Left ventricle myocardium superior (tissue), 1 donor: ENCODE measurements around the gene LTA. TPM values are rescaled to one million over a fixed set of nuclear protein-coding genes. Genes with fewer than 3 reads are reported as not detected.
"Not testable (repeated sequence)": the region's sequence is repeated elsewhere in the genome, so short reads cannot be mapped to it uniquely, and the experiment has no call there.

Experiments
- ATAC-seq: fragments of 200-7000 bp; cut with Tn5 transposase; one replicate; pipeline ENCODE4 v1.9.1; 2020; ENCODE audit warnings: mild to moderate bottlenecking, moderate library complexity
- DNase-seq: peaks from one replicate; pipeline ENCODE4 v3.0.0-alpha.2; 2020
- intact Hi-C: fragments of 100-400 bp; cut with micrococcal nuclease; formaldehyde crosslinking; loops from one replicate; pipeline ENCODE4 v1.11.0; 2022
- total RNA-seq: library from RNA; stranded (reverse); fragmentation: NEBNext Ultra II Directional; extraction: Animal tissue kit (Norgen Biotek cat#: 25700); gene quantifications from one replicate; pipeline ENCODE4 v1.2.1, GENCODE V29; 2021
- donor health status: DM: no; HTN: yes; CAD: no; lungs with severe emphysema.

Gene LTA
- total RNA-seq, 1 donor from 2014 or later: not detected

DNA sequence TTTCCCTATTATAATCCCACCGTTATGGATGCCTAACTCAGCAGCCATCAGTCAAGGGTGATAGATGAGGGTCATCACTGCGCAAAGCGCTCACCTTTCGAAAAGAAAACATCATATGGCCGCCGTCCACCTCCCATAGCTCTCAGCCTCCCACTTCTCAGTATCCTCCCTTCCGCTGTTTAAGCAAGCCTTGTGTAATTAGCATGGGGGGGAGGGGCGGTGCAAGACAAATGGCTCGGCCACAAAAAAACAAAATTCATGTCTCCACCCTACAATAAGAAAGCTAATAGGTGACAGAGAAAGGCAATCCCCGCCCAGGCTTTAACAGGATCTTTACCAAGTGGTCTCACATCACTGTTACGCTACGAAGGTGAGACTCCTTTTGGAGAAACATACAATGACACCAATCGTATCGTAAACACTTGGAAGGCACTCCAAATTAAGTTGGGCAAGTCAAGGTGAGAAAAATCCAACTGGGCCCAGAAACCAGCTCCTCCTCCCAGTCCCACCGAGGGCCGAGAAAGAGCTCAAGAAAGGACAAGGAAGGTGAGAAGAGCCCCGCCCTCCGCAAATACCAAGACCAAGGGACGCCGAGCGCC is 30.9 kb upstream of the LTA start:
- ATAC-seq: peak; percentile 22
- intact Hi-C loops: no loop called here

DNA sequence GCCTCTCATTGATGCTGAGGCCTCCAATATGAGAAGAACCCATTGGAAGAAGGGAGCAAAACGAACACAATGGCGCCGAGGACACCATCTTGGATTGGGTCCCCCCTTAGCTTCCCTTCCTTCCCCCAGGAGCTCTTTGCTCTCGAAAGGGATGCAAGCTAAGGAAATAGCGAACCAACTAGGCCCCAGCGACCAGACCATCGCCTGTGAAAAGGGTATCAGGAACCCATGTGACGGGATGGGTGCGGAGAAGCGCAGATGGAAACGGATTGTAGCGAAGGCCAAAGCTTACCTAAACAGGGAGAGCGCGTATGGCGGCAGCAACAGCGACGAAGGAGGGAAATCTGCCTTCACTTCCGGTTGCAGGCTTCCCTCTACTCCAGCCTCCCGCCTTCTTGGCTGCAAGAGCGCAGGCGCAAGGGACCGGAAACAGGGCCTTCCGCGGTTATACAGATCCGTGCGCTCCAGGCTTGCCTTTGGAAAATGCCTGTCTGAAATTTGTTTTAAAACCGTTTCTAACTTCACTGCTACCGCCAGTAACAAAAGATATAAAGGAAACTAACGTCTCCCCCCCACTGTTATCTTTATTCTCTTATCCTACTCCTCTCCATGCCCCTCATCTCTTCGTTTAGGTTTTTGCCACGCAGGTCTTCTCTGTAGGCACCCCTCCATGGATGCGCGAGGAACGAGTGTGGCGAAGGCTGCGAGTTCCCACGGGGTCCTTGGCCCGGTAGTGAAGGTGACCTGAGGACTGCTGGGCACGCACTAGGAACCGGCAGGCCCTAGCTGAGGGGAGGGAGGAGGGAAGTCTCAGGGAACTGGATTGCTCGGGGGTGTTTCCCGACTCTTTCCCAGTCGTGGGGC is 30.2 kb upstream of the LTA start, which contains the start of gene DDX39B:
Gene DDX39B (minus strand): TSS at position 346 of the 864 bp plus-strand sequence. CDS start 1,471 bp downstream, outside the sequence.
- peak; percentile 96 for DNase-seq
- intact Hi-C loops: no loop called here
- peak; percentile 94 for ATAC-seq

More for the DNA sequence above, 30.9 kb upstream of the LTA start:
- no peak for DNase-seq

DNA sequence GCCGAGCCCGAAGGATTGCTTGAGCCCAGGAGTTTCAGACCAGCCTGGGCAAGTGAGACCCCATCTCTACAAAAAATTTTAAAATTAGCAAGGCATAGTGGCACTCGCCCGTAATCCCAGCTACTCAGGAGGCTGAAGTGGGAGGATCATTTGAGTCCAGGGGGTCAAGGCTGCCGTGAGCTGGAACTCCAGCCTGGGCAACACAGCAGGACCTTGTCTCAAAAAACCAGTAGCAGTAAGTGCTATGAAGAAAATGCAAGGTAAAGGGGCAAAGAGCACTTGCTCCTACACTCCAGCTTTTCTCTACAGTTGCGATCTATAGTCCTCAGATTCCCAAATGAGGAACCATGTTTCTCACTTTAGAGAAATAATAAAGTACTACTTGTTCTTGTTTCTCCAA is 28.4 kb upstream of the LTA start:
- intact Hi-C loops: no loop called here
- no peak for ATAC-seq
- DNase-seq: no peak

DNA sequence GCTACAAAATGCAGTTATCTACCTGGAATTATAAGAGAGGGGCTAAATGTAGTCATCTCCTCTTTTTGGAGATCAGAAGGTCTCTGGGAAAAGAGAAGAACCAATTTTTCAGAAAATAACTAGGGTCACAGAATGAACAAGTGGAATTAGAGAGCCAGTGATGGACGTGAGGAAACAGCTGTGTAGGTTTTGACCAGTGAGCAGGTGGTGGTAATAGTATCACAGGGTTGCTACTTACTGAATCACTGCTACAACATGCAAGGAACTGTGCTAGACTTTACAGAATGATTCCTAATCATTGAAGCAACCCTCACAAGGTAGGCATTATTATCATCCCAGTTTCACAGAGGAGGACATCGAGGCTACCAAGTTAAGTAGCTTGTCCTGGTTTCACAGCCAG is 27.4 kb upstream of the LTA start:
- intact Hi-C loops: no loop called here
- ATAC-seq (no peak), DNase-seq (no peak)

DNA sequence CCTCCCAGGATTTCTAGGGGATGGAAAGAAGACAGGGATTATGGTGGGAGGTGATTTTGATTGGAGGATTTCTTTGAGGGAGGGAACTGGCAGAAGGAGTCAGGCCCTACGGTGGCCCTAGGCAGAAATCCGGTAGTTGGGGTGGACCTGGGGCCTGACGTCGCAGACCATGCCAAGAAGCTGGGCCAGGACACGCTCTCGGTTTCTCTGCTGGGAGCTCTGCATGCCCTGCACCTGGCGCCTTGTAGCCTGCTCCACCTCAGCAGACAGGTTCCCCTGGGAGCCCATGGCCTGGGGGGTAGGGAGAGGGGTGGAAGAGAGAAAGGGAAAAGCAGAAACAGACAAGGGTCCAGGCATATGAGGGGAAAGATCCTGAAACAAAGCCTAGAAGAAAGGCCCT is 26.8 kb upstream of the LTA start:
- intact Hi-C loops: no loop called here
- no peak for DNase-seq
- ATAC-seq: no peak

DNA sequence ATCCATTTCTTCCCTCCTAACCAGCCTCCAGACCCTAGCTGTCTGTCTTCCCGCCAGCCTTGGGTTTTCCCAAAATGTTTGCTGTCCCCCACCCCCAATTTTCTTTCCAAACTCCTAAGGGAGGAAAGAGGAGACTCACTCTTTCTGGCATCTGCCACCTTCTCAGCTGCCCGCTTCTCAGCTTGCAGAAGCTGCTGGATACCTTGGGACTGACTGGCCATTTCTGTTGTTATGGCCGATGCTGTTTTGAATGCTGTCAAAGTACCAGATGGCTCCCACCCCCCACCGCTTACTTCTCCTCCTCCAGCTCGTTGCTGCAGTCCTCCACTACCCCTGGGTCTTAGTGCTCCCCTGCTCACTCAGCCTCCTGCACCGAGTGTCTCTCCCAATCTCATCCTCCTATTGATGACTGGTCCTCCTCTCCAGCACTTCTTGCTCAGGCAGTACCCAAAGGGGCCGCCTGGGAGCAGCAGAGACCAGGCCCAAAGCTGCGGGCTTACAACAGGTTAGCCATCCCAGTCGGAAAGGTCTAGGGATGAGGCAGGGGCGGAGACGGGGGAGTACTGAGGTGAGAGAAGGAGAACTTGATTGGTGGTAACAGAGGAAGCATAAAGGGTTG is 25.6 kb upstream of the LTA start, which contains the start of gene ATP6V1G2:
Gene ATP6V1G2 (minus strand): TSS at position 270 of the 619 bp plus-strand sequence. CDS start 49 bp downstream, at position 221.
- ATAC-seq (peak; percentile 79), DNase-seq (peak; percentile 91)
- intact Hi-C loops: loop anchor here (2.0 kb wide), 1 partner anchor 52 kb away; no protein-coding TSS in a partner anchor

DNA sequence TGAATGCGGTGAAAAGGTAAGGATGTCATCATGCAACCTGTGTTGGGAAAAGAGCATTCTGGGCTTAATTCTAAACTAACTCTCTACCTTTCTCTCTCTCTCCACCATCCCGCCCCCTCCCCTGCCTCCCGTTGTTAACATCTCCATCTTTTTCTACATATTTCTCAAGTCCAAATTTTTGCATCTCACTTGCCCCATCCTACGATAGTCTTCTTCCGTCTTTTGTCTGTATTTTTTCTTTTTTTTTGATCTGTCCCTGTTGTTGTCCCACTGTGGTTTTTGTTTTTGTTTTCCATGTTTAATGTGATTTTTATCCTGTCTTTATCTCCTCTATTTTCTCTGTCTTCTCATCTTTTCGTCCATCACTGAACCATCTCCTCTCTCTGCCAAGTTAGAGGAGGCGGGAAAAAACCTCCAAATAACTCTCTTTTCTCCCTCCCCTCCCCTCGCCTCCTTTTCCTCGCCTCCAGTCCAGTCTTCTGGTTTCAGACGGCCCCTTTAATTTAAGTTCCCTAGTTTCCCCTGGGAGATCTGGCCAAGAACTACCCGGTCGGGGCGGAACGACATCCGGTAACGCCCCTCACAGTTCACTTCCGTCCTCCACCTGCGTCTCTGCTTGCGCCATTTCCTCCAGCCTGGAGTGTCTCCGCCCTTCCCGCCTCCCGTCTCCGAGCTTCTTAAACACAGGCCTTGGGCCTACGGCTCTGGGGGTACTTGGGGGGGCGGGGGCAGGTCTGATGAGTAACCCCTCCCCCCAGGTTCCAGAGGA is 24.9 kb upstream of the LTA start, which contains the start of gene NFKBIL1:
Gene NFKBIL1 (plus strand): TSS at position 651 of the 769 bp plus-strand sequence. CDS start 87 bp downstream, at position 738.
- peak; percentile 97 for ATAC-seq

DNA sequence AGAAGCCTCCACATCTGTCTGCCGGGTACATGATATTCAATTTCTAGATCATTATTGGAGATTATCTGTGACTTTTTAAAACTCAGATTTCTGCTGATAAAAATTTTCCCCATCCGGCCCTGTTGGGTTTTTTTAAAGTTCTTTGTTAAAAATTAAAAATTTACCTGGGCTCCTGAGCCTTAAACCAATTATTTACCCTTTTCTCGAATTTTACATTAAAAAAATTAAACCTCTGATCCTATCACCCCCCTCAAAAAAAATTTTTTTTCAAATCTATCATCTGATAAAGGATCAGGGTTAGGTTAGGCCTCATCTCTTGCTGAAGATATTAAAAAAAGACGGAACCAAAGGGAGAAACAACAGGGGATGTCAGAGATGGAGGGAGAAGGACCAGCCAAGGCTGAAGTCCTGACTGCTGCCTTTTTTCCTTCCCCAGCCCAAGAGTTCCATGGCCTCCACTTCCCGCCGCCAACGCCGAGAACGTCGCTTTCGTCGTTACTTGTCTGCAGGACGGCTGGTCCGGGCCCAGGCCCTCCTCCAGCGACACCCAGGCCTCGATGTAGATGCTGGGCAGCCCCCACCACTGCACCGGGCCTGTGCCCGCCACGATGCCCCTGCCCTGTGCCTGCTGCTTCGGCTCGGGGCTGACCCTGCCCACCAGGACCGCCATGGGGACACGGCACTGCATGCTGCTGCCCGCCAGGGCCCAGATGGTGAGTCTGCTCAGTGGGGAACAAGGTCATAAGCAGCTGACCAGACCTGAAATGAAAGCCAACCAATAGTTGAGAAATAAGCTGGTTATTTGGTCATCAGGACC is 24.2 kb upstream of the LTA start:
- intact Hi-C loops: loop anchor here (2.0 kb wide), 1 partner anchor 51 kb away; no protein-coding TSS in a partner anchor
- no peak for ATAC-seq
- DNase-seq: no peak

More for the DNA sequence above, 24.9 kb upstream of the LTA start, which contains the start of gene NFKBIL1:
- intact Hi-C loops: loop anchor here (2.0 kb wide), 1 partner anchor 52 kb away; no protein-coding TSS in a partner anchor
- peak; percentile 95 for DNase-seq

DNA sequence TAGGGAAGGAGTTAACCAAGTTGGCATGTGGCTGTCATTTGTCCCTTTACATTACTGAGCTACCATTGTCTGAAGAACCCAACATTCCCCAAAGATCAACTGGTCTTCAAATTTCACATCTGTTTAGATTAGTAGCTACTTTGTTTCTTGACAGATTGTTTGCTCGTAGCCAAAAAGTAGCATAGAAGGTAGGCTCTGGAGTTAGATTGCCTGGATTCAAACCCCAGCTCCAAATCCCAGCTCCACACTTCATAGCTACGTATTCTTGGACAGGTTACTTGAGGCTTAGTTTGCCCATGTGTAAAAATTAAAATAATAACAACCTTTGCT is 23.6 kb upstream of the LTA start:
- intact Hi-C loops: no loop called here
- DNase-seq (no peak), ATAC-seq (no peak)

DNA sequence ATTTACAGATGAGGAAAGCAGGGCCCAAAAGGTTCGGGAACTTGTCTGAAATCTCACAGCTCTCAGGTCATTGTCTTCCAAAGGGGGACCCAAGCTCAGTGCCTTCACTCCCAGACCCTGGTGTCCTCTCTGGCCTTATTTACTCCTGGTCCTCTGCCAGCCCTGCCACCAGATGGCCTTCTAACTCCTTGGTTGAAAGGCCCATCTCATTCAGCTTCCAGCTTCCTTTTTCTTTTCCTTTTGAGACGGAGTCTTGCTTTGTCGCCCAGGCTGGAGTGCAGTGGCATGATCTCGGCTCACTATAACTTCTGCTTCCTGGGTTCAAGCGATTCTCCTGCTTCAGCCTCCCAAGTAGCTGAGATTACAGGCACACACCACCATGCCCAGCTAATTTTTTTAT is 20.7 kb upstream of the LTA start:
- ATAC-seq, intact Hi-C loops: not testable (repeated sequence)
- peak; percentile 62 for DNase-seq

DNA sequence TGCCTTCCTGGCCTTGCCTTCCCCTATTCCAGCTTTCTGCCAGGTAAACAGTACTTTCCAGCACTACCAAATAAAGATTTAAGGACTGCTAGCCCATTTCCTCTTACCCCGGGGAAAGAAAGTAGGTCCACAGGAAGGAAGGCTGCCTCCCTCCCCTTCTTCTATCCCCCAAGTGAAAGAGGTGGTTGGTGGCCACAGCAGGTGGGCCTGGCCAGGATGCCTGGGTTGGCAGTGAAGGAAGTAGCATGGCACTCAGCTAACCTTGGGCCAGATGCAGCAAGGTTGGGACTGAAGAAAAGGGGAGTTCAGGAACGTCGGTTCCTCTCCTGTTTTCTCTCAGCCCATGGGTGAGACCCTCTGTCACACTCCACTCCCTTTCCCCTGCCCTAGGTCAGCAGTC is 15.8 kb upstream of the LTA start:
- DNase-seq: no peak

DNA sequence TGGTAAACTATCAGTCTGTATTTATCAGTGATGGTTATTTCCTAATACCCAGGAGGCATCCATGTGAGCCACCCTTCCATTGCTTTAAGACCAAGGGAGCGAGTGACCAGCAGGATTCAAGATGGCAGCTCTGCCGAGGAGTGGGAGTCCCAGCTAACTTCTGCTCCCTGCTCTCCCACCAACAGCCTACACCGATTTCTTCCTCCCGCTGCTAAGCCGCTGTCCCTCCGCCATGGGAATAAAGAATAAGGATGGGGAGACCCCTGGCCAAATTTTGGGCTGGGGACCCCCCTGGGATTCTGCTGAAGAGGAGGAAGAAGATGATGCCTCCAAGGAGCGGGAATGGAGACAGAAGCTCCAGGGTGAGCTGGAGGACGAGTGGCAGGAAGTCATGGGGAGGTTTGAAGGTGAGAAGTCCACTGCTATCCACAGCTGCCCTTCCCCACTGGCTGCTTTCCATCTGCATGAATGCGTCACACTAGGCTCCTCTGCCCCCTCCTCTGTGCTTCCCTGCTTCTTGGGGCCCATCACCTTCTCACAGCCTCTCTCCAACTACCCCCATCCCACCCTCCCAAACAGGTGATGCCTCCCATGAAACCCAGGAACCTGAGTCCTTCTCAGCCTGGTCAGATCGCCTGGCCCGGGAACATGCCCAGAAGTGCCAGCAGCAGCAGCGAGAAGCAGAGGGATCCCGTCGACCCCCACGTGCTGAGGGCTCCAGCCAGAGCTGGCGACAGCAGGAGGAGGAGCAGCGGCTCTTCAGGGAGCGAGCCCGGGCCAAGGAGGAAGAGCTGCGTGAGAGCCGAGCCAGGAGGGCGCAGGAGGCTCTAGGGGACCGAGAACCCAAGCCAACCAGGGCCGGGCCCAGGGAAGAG is 14.4 kb upstream of the LTA start:
- DNase-seq (no peak), ATAC-seq (no peak)
- intact Hi-C loops: no loop called here

More for the DNA sequence above, 15.8 kb upstream of the LTA start:
- ATAC-seq: no peak
- intact Hi-C loops: no loop called here

DNA sequence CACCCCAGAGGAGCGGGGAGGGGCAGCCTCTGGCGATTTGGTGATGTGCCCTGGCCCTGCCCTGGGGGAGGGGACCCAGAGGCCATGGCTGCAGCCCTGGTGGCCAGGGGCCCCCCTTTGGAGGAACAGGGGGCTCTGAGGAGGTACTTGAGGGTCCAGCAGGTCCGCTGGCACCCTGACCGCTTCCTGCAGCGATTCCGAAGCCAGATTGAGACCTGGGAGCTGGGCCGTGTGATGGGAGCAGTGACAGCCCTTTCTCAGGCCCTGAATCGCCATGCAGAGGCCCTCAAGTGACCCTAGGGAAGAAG is 13.8 kb upstream of the LTA start:
- intact Hi-C loops: no loop called here

DNA sequence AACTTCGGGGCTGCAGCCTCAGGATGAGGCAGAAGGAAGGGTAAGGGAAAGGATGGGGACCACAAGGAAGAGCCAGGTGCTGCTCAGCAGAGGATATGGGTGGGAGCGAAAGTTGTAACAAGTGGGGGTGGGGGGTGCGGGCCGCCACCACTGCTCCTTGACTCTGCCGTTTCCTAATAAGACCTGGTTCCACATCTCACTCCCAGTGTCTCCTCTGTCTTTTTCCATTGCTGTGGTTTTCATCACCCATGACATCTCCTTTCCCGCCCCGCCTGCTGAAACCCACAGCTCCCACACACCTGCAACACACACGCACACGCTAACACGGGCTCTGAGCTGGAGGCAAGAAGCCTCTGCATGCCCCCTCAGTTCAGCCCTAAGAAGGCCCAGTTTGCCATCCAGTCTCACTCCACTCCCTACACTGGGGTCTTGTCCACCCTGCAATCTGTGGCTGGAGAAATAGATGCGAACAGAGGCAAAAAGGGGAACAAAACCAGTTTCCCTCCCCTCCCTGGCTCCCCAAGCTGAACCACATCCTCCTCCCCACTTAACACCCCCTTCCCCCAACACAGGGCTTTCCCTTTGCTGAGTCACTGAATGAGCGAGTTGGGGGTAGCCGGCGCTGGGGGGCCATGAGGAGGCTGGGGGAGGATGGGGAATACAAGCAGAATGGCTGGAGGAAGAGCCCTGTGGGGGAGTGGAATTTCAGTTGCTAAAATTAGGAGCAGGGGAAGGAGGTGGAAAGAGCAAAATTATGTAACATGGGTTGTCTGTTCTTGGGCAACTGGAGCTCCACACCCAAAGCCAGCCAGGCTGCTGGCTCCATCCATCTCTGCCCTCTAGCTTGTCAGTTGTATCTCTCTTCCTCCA is 13.2 kb upstream of the LTA start:
- DNase-seq (peak; percentile 44), ATAC-seq (peak; percentile 61)
- intact Hi-C loops: no loop called here

More for the DNA sequence above, 13.8 kb upstream of the LTA start:
- DNase-seq: no peak
- ATAC-seq: no peak

DNA sequence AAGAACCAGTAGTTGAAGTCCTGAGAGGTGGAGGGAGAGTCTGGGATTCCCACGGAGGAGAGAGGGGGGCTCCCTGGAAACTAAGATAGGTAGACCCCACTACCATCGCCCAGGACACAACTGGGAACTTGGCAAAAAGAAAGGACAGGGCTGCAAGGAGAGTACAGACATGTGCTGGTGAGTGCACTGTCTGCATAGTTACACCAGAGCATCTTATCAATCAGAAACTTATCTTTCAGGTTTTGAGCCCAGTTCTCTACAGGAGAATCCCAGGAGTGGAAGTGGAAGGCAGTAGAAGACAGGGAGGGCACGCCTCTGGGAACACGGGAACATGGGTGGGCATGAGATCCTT is 12.5 kb upstream of the LTA start:
- no peak for DNase-seq
- no peak for ATAC-seq
- intact Hi-C loops: no loop called here

DNA sequence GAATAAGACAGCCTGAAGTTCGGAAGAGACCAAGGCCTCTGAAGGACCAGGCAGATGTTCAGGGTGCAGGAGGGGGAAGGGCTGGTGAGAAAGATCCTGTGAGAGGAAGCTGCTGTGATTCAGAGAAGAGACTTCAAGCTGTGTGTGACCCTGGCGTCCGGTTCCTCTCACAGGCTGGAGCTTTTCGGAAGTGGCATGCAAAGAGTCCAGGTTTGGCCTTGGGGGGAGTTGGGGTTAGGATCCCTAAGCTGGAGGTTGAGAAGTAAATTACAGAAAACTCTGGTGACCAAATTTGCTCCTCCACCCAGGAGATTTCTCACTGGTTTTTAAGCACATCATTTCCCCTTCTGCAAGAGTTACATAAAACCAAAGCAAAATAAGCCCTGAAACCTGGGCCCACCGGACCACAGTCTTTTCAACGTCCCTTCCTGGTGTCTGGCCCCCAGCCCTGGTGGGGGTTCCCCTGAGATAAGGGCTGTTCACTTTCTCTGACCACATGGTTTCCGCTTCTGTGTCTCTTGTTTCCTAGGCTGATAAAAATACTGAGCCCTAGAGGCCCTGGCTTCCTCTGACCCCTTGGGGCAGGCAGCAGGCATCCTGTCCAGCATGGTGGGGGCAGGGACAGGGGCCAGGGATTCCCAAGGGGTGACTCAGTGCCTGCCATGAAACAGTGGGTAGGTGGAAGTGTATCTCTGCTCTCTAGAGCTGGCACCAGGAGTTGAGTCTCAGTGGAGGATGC is 12.0 kb upstream of the LTA start:
- ATAC-seq: peak; percentile 79
- peak; percentile 71 for DNase-seq
- intact Hi-C loops: no loop called here
